ENCODE data around the gene PSENEN. TPM values are rescaled to one million over a fixed set of nuclear protein-coding genes. Genes with fewer than 3 reads are reported as not detected.

PSENEN gene
- total RNA-seq, 1 experiment from 2014 or later = 106 TPM

Other genes starting within 250 kb of the PSENEN start
- gene DMKN, start 232.0 kb upstream of the PSENEN start, total RNA-seq (2021) = 135 and 144 TPM in 2 replicates
- 0.76 and 0.88 TPM in 2 replicates for gene SBSN, start 217.3 kb upstream of the PSENEN start, total RNA-seq (2021)
- gene GAPDHS, start 212.2 kb upstream of the PSENEN start, total RNA-seq (2021) = not detected in 2 replicates
- gene TMEM147, start 200.0 kb upstream of the PSENEN start, total RNA-seq (2021) = 82.6 and 95.9 TPM in 2 replicates
- gene ATP4A, start 182.0 kb upstream of the PSENEN start, total RNA-seq (2021) = not detected in 2 replicates
- not detected in 2 replicates for gene PMIS2, start 159.5 kb upstream of the PSENEN start, total RNA-seq (2021)
- 21.7 and 23.5 TPM in 2 replicates for gene HAUS5, start 132.9 kb upstream of the PSENEN start, total RNA-seq (2021)
- gene RBM42, start 116.6 kb upstream of the PSENEN start, total RNA-seq (2021) = 110 and 153 TPM in 2 replicates
- 1.8 and 2.1 TPM in 2 replicates for gene ETV2, start 103.9 kb upstream of the PSENEN start, total RNA-seq (2021)
- gene COX6B1, start 97.3 kb upstream of the PSENEN start, total RNA-seq (2021) = 441 and 489 TPM in 2 replicates
- 0.65 and 1.6 TPM in 2 replicates for gene UPK1A, start 79.1 kb upstream of the PSENEN start, total RNA-seq (2021)
- gene ZBTB32, start 41.1 kb upstream of the PSENEN start, total RNA-seq (2021) = not detected in 2 replicates
- 32.2 and 44.2 TPM in 2 replicates for gene KMT2B, start 27.6 kb upstream of the PSENEN start, total RNA-seq (2021)
- gene IGFLR1, start 3.2 kb upstream of the PSENEN start, total RNA-seq (2021) = 8.6 and 9.7 TPM in 2 replicates
- gene U2AF1L4, start 233 bp upstream of the PSENEN start, total RNA-seq (2021) = 13.9 and 14.3 TPM in 2 replicates
- gene LIN37, start 2.9 kb downstream of the PSENEN start, total RNA-seq (2021) = 9.4 and 17.0 TPM in 2 replicates
- 2.5 and 2.7 TPM in 2 replicates for gene HSPB6, start 11.4 kb downstream of the PSENEN start, total RNA-seq (2021)
- gene PROSER3, start 12.5 kb downstream of the PSENEN start, total RNA-seq (2021) = 38.0 and 52.2 TPM in 2 replicates
- 17.4 and 21.3 TPM in 2 replicates for gene ARHGAP33, start 29.9 kb downstream of the PSENEN start, total RNA-seq (2021)
- not detected in 2 replicates for gene PRODH2, start 67.2 kb downstream of the PSENEN start, total RNA-seq (2021)
- not detected in 2 replicates for gene NPHS1, start 106.9 kb downstream of the PSENEN start, total RNA-seq (2021)
- not detected in 2 replicates for gene KIRREL2, start 111.3 kb downstream of the PSENEN start, total RNA-seq (2021)
- 2.0 and 2.1 TPM in 2 replicates for gene APLP1, start 122.9 kb downstream of the PSENEN start, total RNA-seq (2021)
- 15.7 and 27.5 TPM in 2 replicates for gene NFKBID, start 154.9 kb downstream of the PSENEN start, total RNA-seq (2021)
- gene HCST, start 156.9 kb downstream of the PSENEN start, total RNA-seq (2021) = 1.8 and 2.6 TPM in 2 replicates
- gene TYROBP, start 162.6 kb downstream of the PSENEN start, total RNA-seq (2021) = not detected in 2 replicates
- gene LRFN3, start 190.7 kb downstream of the PSENEN start, total RNA-seq (2021) = 10.5 and 14.7 TPM in 2 replicates
- gene SDHAF1, start 249.5 kb downstream of the PSENEN start, total RNA-seq (2021) = 16.9 and 22.4 TPM in 2 replicates

Data from PC-9 (cell line).